Osteocyte (in vitro differentiated cells): ENCODE data around the gene CAPG. TPM values are rescaled to one million over a fixed set of nuclear protein-coding genes. Genes with fewer than 3 reads are reported as not detected.
"Not testable (repeated sequence)": the region's sequence is repeated elsewhere in the genome, so short reads cannot be mapped to it uniquely, and the experiment has no call there.

Experiments
- DNase-seq: peaks from one replicate; pipeline ENCODE4 v3.0.0; 2021; ENCODE audit warnings: mixed read lengths; ENCODE audit not compliant: unreplicated experiment; ENCODE audit errors: extremely low spot score
- H3K27ac Mint-ChIP-seq: one replicate; pipeline ENCODE4 v1.8.0; 2021; ENCODE audit warnings: mild to moderate bottlenecking, mixed read lengths; ENCODE audit not compliant: unreplicated experiment
- H3K27me3 Mint-ChIP-seq: one replicate; pipeline ENCODE4 v1.8.0; 2021; ENCODE audit warnings: mixed read lengths; ENCODE audit not compliant: unreplicated experiment
- H3K36me3 Mint-ChIP-seq: one replicate; pipeline ENCODE4 v1.8.0; 2021; ENCODE audit warnings: mixed read lengths; ENCODE audit not compliant: unreplicated experiment
- H3K4me1 Mint-ChIP-seq: one replicate; pipeline ENCODE4 v1.8.0; 2021; ENCODE audit warnings: mixed read lengths; ENCODE audit not compliant: unreplicated experiment
- H3K4me3 Mint-ChIP-seq: one replicate; pipeline ENCODE4 v1.8.0; 2021; ENCODE audit warnings: mild to moderate bottlenecking, moderate library complexity, mixed read lengths; ENCODE audit not compliant: unreplicated experiment
- H3K9me3 Mint-ChIP-seq: one replicate; pipeline ENCODE4 v1.8.0; 2021; ENCODE audit warnings: mixed read lengths; ENCODE audit not compliant: unreplicated experiment
- CTCF ChIP-seq: fragments of 200-600 bp; sonication (generic); IDR thresholded peaks from 2 replicates; pipeline ENCODE4 v1.5.0; 2021; ENCODE audit warnings: antibody characterized with exemption, mild to moderate bottlenecking, moderate library complexity
- total RNA-seq: library from RNA; stranded (reverse); gene quantifications from 2 replicates; pipeline ENCODE4 v1.2.1, GENCODE V29; 2021

The CAPG gene
- total RNA-seq, 1 donor from 2014 or later = 32.8 TPM

DNA sequence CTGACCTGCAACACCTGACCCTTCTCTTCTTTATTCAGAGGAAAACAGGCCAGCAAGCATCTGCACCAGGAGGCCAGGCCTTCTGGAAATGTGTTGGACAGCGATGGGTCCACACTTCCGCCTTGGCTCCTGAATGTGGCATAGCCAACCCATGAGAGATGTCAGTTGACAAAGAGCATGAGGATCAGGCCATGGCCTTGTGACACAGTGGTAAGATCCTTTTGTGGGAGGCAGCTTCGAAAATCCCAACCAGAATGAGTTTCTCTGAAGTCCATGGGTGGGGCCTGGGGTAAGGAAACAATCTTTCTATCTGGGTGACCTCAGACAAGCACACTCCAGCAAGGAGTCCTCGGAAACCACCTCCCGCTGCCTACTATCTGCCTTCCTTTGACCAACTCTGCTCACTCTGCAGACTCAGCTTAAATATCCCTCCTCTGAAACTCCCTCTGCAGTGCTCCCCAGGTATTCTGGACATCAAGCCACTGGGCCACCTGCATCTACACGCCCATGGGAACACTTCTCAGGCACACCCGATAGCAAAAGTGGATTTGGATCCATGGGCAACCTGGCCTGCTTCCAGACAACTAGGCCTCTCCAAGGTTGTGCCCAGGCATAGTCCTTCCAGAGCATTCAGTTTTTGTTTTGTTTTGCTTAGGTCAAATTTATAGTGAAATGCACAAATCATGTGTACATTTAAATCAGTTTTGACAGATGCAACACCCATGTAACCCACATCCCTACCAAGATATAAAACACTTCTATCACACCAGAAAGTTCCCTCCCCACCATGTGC lies 4.8 kb upstream of the CAPG start:
- no peaks in the 10 kb centered on the region for H3K27me3 Mint-ChIP-seq
- H3K36me3 Mint-ChIP-seq = no peaks in the 10 kb centered on the region
- no peak for DNase-seq
- H3K4me3 Mint-ChIP-seq = no peak overlapping the region
- H3K27ac Mint-ChIP-seq = no peak overlapping the region
- H3K9me3 Mint-ChIP-seq = no peaks in the 10 kb centered on the region
- H3K4me1 Mint-ChIP-seq = peaks cover 37% of the 10 kb centered on the region
- TF ChIP-seq CTCF = no peak

- H3K9me3 Mint-ChIP-seq, DNase-seq, H3K4me3 Mint-ChIP-seq, H3K27ac Mint-ChIP-seq, H3K27me3 Mint-ChIP-seq, H3K36me3 Mint-ChIP-seq: not testable (repeated sequence)
- H3K4me1 Mint-ChIP-seq = peaks cover 37% of the 10 kb centered on the region
Observed at GRCh38 chr2:85414421-85414759, 4.2 kb upstream of the CAPG start.

- TF ChIP-seq CTCF = no peak
- H3K9me3 Mint-ChIP-seq = no peaks in the 10 kb centered on the region
- H3K4me3 Mint-ChIP-seq = peak overlapping the region; percentile 79
- H3K36me3 Mint-ChIP-seq = no peaks in the 10 kb centered on the region
- H3K4me1 Mint-ChIP-seq = peaks cover 32% of the 10 kb centered on the region
- peak overlapping the region; percentile 80 for H3K27ac Mint-ChIP-seq
- no peaks in the 10 kb centered on the region for H3K27me3 Mint-ChIP-seq
- no peak for DNase-seq
Observed at GRCh38 chr2:85413592-85414420, 3.6 kb upstream of the CAPG start.

DNA sequence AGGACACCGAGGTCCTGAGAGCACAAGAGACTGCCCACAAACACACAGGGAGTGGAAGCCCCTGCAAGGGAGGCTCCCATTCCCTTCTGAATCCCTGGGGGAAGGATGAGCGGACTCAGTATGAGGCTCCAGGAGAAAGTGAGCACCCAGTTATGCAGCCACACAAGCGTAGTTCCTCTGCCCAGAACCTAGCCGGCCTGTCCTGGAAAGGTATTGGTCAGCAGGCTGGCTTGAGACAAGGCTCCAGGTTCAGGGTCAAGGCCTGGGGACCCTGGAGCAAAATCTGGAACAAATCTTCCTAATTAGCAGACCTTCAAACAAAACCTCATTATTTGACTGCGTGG lies 1.2 kb upstream of the CAPG start:
- Mint-ChIP-seq H3K9me3 (no peaks in the 10 kb centered on the region), H3K27me3 (no peaks in the 10 kb centered on the region), H3K36me3 (no peaks in the 10 kb centered on the region), H3K4me3 (no peak overlapping the region), H3K4me1 (peaks cover 38% of the 10 kb centered on the region), H3K27ac (no peak overlapping the region)
- no peak for DNase-seq
- no peak for TF ChIP-seq CTCF

GRCh38 chr2:85410584-85411404 lies 628 bp upstream of the CAPG start:
- Mint-ChIP-seq H3K27ac (no peak overlapping the region), H3K9me3 (no peaks in the 10 kb centered on the region), H3K4me3 (no peak overlapping the region), H3K36me3 (no peaks in the 10 kb centered on the region), H3K27me3 (no peaks in the 10 kb centered on the region), H3K4me1 (peaks cover 41% of the 10 kb centered on the region)
- DNase-seq = no peak
- no peak for TF ChIP-seq CTCF
